WERI-Rb-1 (cell line): Measurements from ENCODE around the gene OR6C76.

ENCODE experiments used
- DNase-seq: peaks from one replicate; pipeline ENCODE4 v3.0.0-alpha.2; 2020
- H3K27ac ChIP-seq: fragments of 250-450 bp; sonication (Bioruptor Pico); 2 replicates; pipeline ENCODE4 v1.5.1; 2020; ENCODE audit warnings: mild to moderate bottlenecking, moderate library complexity
- H3K27me3 ChIP-seq: fragments of 250-450 bp; sonication (Bioruptor Pico); 2 replicates; pipeline ENCODE4 v1.5.1; 2021; ENCODE audit warnings: mild to moderate bottlenecking, low read depth, moderate library complexity; ENCODE audit not compliant: insufficient read depth, severe bottlenecking
- H3K36me3 ChIP-seq: fragments of 250-450 bp; sonication (Bioruptor Pico); 2 replicates; pipeline ENCODE4 v1.5.1; 2020; ENCODE audit warnings: mild to moderate bottlenecking, moderate library complexity
- H3K4me3 ChIP-seq: 2 replicates; pipeline ENCODE4 v1.5.1; 2011; ENCODE audit warnings: low read depth, mild to moderate bottlenecking, control low read depth, low read length
- H3K9me3 ChIP-seq: fragments of 250-450 bp; sonication (Bioruptor Pico); 2 replicates; pipeline ENCODE4 v1.5.1; 2021; ENCODE audit warnings: mild to moderate bottlenecking, moderate library complexity; ENCODE audit not compliant: severe bottlenecking
- CTCF ChIP-seq: IDR thresholded peaks from 2 replicates; pipeline ENCODE4 v1.5.1; 2011; ENCODE audit warnings: low read depth, mild to moderate bottlenecking, control low read depth, inconsistent platforms, low read length

Gene OR6C76

GRCh38 chr12:55467836-55468235, 41.8 kb downstream of the OR6C76 start:
- no peak for TF ChIP-seq CTCF
- no peaks in the 10 kb centered on the region for H3K9me3 ChIP-seq
- no peak for DNase-seq
- H3K27me3 ChIP-seq, result peaks cover 25% of the 10 kb centered on the region
- H3K4me3 ChIP-seq, result no peak overlapping the region
- no peak overlapping the region for H3K27ac ChIP-seq
- no peaks in the 10 kb centered on the region for H3K36me3 ChIP-seq

GRCh38 chr12:55469291-55469690, 43.2 kb downstream of the OR6C76 start:
- peaks cover 23% of the 10 kb centered on the region for H3K27me3 ChIP-seq
- DNase-seq, result no peak
- no peak overlapping the region for H3K4me3 ChIP-seq
- no peak overlapping the region for H3K27ac ChIP-seq
- no peak for TF ChIP-seq CTCF
- no peaks in the 10 kb centered on the region for H3K36me3 ChIP-seq
- no peaks in the 10 kb centered on the region for H3K9me3 ChIP-seq

DNA sequence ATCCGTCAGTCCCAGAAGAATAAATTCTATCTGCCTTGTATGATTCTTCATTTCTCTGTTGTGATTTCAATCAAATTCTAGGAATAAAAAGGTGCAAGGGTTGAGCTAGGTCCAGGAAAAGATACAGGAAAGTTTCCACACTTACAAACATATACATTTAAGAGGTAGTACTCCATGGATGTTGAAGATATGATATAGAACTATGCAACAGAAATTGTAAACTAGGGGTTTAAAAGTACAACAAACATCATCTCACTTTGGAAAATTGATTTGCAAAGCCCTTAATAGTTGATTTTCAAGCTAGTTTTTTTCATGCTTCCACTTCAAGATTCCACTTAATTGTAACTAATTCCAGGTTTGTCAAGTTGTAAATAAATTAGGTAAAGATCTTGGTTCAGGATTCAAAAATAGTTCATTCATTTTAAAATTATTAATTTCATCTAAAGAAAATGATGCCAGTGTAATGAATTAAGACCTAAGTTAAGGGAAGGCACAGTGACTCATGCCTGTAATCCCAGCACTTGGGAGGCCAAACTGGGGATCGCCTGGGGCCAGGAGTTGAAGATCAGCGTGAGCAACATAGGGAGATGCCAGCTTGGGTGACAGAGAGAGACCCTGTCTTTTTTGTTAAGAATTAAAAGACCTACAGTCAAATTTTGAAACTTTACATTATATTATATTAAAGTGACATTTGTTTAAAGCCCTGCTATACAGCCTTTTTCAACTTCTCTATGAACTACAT, 44.2 kb downstream of the OR6C76 start, which contains the start of gene OR6C70:
TSS of gene OR6C70 (minus strand) at position 51 of the 742 bp plus-strand sequence. CDS start at position 51, 0 bp downstream.
- DNase-seq, result no peak
- no peaks in the 10 kb centered on the region for H3K9me3 ChIP-seq
- TF ChIP-seq CTCF, result no peak

GRCh38 chr12:55472264-55472663, 46.2 kb downstream of the OR6C76 start:
- H3K9me3 ChIP-seq, result no peaks in the 10 kb centered on the region
- H3K27ac ChIP-seq, result no peak overlapping the region
- no peak for DNase-seq
- peaks cover 19% of the 10 kb centered on the region for H3K27me3 ChIP-seq
- TF ChIP-seq CTCF, result no peak
- H3K36me3 ChIP-seq, result no peaks in the 10 kb centered on the region
- H3K4me3 ChIP-seq, result no peak overlapping the region

More for the DNA sequence above, 44.2 kb downstream of the OR6C76 start, which contains the start of gene OR6C70:
- no peaks in the 10 kb centered on the region for H3K36me3 ChIP-seq
- peaks cover 23% of the 10 kb centered on the region for H3K27me3 ChIP-seq
- H3K4me3 ChIP-seq, result no peak within 1 kb of the TSS
- H3K27ac ChIP-seq, result no peak within 1 kb of the TSS
